ENCODE measurements around the gene STK32C.
A peak's percentile ranks its signal among the peaks of the same experiment; 100 is the strongest.

Gene STK32C

GRCh38 chr10:132248455-132249225 lies 59.1 kb downstream of the STK32C start:
- DNase-seq (ENCODE audit: low read depth in 2 of 2) = peak; percentile 11 to 42

- DNase-seq (ENCODE audit: low read depth in 2 of 2) = no peak
These were observed 59.8 kb downstream of the STK32C start for GRCh38 chr10:132247943-132248342.

- no peak for DNase-seq (ENCODE audit: low read depth in 2 of 2)
These were observed 61.5 kb downstream of the STK32C start for GRCh38 chr10:132246296-132246695.

GRCh38 chr10:132245056-132245455 lies 62.7 kb downstream of the STK32C start:
- no peak for DNase-seq (ENCODE audit: low read depth in 2 of 2)

- DNase-seq (ENCODE audit: low read depth in 2 of 2) = no peak
These were observed 64.1 kb downstream of the STK32C start for GRCh38 chr10:132243626-132244025.

- no peak for DNase-seq (ENCODE audit: low read depth in 2 of 2)
These were observed 64.6 kb downstream of the STK32C start for GRCh38 chr10:132243141-132243540.

- no peak for DNase-seq (ENCODE audit: low read depth in 2 of 2)
These were observed 65.5 kb downstream of the STK32C start for GRCh38 chr10:132242103-132242840.

GRCh38 chr10:132241496-132241895 lies 66.3 kb downstream of the STK32C start:
- no peak for DNase-seq (ENCODE audit: low read depth in 2 of 2)

- no peak for DNase-seq (ENCODE audit: low read depth in 2 of 2)
These were observed 66.7 kb downstream of the STK32C start for GRCh38 chr10:132241086-132241485.

- DNase-seq (ENCODE audit: low read depth in 2 of 2) = no peak
These were observed 67.2 kb downstream of the STK32C start for GRCh38 chr10:132240581-132240980.

- no peak for DNase-seq (ENCODE audit: low read depth in 2 of 2)
These were observed 67.6 kb downstream of the STK32C start for GRCh38 chr10:132240156-132240555.

- no peak for DNase-seq (ENCODE audit: low read depth in 2 of 2)
These were observed 68.4 kb downstream of the STK32C start for GRCh38 chr10:132239126-132240031.

- DNase-seq (ENCODE audit: low read depth in 2 of 2) = no peak
These were observed 69.2 kb downstream of the STK32C start for GRCh38 chr10:132238371-132239125.

- no peak for DNase-seq (ENCODE audit: low read depth in 2 of 2)
These were observed 69.9 kb downstream of the STK32C start for GRCh38 chr10:132237871-132238270.

- no peak for DNase-seq (ENCODE audit: low read depth in 2 of 2)
These were observed 70.4 kb downstream of the STK32C start for GRCh38 chr10:132237396-132237795.

- DNase-seq (ENCODE audit: low read depth in 2 of 2) = no peak
These were observed 70.9 kb downstream of the STK32C start for GRCh38 chr10:132236881-132237280.

GRCh38 chr10:132236161-132236560 lies 71.6 kb downstream of the STK32C start:
- no peak for DNase-seq (ENCODE audit: low read depth in 2 of 2)

- no peak for DNase-seq (ENCODE audit: low read depth in 2 of 2)
These were observed 72.9 kb downstream of the STK32C start for GRCh38 chr10:132234860-132235259.

- DNase-seq (ENCODE audit: low read depth in 2 of 2) = no peak
These were observed 74.2 kb downstream of the STK32C start for GRCh38 chr10:132233501-132234085.

- DNase-seq (ENCODE audit: low read depth in 2 of 2) = no peak
These were observed 74.8 kb downstream of the STK32C start for GRCh38 chr10:132232981-132233380.

All from stimulated activated CD8-positive, alpha-beta memory T cell treated with anti-CD3 and anti-CD28 coated beads, Interleukin-7, amount 100 ng/mL, for 4 hours (primary cell).